HG02870 (cell line): Measurements from ENCODE around the gene KLHL17.
A peak's percentile ranks its signal among the peaks of the same experiment; 100 is the strongest.

Source experiments
- ATAC-seq: cut with Tn5 transposase; IDR thresholded peaks from one replicate; pipeline ENCODE4 v1.9.1; 2021; ENCODE audit warnings: mild to moderate bottlenecking, moderate library complexity; ENCODE audit not compliant: unreplicated experiment

The KLHL17 gene

DNA sequence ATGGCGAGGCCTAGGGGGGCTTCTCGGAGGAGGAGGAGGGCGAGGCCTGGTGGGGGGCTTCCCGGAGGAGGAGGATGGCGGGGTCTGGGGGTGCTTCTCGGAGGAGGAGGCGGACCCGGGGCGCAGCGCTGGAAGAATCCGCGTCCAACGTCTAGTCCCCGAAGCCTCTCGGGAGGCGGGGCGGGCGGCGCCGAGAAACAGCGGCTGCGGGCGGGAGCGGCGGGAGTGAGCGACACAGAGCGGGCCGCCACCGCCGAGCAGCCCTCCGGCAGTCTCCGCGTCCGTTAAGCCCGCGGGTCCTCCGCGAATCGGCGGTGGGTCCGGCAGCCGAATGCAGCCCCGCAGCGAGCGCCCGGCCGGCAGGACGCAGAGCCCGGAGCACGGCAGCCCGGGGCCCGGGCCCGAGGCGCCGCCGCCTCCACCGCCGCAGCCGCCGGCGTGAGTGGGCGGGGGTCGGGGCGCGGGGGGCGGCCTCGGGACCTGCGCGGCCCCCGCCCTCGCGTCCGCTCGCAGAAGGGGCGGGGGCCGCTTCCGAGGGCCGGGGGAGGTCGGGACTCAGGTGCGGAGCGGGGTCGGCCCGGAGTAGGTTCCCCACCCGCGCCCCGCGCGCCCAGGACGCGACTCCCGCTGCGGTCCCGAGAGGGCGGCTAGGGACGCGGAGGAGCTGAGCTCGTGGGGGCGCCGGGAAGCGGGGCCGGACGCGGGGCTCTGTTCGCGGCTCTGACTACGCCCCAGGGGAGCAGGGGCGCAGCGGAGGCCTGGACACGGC is at the start of gene KLHL17:
KLHL17 (plus strand) TSS at position 222 of the 769 bp plus-strand sequence; CDS start at position 332, 110 bp downstream.
- ATAC-seq: peak; percentile 35

DNA sequence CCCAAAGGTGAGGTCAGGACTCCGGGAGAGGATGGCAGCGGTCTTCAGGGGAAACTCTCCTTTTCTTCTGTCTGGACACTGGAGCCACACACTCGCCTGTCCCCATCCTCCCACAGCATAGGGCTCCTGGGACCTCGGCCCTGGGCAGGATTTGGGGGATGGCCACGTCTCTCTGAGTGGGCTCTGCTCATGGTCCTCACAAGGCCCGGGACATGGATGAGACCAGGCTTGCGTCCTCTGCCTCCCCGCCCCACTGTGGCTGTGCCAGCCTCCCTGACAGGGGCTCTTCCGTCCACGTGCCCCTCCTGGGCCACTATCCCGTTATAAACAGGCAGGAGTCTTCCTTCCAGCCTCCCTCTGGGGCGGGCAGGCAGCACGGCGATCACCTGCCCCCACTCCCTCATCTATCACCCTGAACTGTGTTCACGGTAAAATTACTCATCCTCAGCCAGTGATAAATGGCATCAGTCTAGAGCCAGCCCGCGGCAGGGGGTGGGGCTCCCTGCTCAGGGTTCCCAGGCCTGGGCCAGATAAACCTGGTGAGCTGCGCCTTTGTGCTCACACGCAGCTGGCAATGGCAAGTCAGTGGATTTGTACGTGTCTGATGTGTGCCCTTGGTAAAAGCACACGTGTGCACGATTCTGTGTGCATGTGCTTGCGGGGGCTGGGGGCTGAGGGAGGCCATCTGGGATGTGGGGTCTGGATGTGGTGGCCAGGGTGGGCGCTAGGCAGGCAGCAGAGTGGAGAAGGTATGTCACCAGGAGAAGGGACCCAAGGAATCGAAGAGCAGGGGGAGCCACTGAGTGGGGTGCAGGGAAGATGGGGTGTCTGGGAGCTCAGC is 49.3 kb upstream of the KLHL17 start:
- no peak for ATAC-seq

- no peak for ATAC-seq
These were observed 48.3 kb upstream of the KLHL17 start for GRCh38 chr1:911875-912739.

- no peak for ATAC-seq
These were observed 47.6 kb upstream of the KLHL17 start for GRCh38 chr1:912740-913301.

DNA sequence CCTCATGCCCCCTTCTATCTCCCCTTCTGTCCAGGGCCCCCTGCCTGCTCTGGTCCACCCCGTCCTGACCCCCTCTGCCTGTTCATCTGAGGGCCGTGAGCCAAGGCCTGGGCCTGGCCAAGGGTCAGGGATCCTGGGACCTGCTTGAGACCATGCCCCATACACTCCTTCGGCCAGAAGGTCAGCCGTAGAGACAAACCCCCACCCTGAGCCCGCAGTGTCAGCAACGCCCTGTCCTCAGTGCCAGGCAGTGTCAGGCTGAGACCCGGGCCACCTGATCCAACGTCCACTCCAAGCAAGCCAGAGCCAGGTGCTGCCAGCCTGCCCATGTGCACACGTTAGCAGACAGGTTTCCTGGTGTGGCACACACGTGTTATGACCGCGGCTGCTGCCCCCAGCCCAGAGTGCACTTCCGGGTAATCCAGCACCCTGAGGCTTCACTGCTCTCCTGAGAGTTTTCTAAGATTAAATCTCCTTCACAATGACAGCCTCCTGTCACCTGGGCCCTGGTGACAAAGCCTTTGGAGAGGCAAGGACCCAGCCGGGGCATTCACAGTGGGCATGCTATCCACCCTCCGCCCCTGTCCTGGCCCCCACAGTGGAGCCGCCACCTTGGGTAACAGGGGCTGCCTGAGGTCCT is 46.8 kb upstream of the KLHL17 start:
- ATAC-seq: no peak

DNA sequence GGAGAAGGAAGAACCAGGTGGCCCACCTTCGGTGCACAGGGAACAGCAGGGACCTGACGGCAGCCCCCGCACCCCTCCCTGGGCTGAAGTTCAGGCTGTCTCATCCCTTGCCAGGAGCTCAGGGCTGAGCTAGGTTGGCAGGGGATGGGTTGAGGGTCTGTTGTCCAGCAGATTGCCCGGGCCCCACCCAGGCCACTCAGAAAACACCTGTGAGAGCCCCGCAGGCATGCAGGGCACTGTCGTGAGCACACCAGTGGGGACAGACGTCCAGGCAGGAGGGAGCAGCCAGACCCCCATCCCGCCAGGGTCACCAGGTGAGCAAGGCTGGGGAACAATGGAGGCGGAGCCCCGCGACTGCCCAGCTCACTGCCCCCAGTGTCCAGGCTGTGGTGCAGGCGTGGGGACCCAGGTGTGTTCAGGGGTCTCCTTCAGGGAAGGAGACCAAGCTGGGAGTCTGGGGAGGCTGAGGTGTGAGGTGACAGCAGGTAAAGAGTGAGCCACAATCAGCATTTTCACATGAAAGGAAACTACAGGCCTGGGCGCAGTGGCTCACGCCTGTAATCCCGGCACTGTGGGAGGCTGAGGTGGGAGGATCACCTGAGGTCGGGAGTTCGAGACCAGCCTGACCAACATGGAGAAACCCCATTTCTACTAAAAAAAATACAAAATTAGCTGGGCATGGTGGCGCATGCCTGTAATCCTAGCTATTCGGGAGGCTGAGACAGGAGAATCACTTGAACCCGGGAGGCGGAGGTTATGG is 46.1 kb upstream of the KLHL17 start:
- no peak for ATAC-seq

DNA sequence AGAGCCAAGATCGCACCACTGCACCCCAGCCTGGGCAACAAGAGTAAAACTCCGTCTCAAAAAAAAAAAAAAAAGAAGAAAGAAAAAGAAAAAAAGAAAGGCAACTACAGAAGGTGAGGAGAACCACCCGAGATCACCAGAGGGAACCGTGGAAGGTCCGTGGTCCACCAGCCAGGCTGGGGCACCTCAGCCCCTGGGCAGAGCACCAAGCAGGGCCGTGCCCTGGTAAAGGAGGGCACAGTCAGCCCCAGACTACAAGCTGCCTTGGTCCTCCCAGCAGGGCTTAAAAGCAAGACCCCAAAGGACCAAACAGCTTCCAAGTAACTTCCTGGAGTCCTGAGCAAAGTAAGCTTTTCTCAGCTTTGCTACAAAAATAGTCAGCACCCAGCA is 45.5 kb upstream of the KLHL17 start:
- no peak for ATAC-seq

GRCh38 chr1:915295-916172 is 44.9 kb upstream of the KLHL17 start:
- no peak for ATAC-seq

DNA sequence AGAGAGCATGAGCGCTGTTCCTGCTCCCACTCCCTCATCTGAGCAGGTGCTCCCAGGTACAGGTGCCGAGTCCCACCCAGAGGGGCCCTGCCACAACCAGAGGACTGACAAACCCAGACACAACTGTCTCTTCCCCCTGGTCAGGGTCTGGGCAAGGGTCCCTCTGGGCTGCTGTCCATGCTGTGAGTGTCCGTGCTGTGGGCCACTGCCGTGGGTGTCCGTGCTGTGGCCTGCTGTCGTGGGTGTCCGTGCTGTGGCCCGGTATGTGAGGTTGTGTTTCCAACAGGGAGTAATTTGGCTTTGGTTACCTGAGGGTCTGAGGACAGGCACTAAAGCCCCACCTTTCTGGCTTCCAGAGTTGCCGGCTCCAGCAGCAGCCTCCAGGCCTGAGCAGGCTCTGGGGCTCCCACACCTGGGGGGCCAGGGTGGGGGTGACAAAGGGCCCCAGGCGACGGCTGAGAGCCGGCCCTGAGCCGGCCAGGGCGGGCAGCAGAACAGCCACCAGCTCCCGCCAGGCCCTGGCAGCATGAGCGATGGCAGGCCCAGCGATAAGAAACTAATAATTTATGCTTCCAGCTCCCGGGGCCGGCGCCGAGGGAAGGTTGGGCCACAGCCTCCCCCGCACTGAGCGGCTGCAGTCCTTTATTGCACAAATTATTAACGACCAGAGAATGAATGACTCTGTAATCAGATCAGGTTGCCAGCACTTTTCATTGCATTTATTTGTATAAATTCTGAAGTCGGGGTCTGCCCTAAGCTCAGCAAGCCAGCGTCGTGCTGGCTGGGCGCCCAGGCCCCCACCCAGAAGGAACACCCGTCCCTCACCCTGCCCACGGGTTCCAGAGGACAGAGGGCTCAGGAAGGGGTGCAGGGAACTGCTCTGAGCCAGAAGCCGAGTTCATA is 44.0 kb upstream of the KLHL17 start:
- ATAC-seq: no peak

GRCh38 chr1:917076-917459 is 43.3 kb upstream of the KLHL17 start:
- no peak for ATAC-seq

DNA sequence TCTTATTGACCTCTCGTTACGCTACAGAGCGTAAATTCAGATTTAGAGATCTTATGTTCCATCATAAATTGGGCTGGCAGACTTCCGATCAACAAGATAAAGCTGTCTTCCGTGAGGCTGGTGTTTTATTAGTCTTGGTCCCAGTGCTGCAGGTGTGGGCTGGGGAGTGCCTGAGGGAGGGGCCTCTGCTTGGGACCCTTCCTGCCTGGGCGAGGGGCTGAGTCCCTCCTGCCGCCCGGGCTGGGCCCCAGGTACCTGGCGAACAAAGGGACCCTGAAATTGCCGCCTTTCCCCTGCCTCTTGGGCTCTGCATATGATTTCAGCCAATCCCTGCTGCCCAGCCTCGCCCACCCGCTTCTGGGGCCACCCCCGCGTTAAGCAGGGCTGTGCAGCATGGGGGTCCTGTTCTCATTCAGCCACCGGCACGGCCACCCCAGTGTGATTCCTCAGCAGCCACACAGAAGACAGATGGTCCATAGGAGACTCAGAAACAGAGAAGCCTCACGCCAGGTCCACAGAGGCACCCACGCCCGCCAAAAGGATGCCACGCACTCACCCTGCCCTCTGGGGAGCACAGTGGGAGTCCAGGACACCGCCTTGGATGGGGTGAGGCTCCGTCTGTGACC is 42.8 kb upstream of the KLHL17 start:
- no peak for ATAC-seq

GRCh38 chr1:918353-918752 is 42.0 kb upstream of the KLHL17 start:
- ATAC-seq: no peak

- no peak for ATAC-seq
These were observed 41.5 kb upstream of the KLHL17 start for GRCh38 chr1:918843-919242.

- ATAC-seq: no peak
These were observed 41.0 kb upstream of the KLHL17 start for GRCh38 chr1:919271-919872.

DNA sequence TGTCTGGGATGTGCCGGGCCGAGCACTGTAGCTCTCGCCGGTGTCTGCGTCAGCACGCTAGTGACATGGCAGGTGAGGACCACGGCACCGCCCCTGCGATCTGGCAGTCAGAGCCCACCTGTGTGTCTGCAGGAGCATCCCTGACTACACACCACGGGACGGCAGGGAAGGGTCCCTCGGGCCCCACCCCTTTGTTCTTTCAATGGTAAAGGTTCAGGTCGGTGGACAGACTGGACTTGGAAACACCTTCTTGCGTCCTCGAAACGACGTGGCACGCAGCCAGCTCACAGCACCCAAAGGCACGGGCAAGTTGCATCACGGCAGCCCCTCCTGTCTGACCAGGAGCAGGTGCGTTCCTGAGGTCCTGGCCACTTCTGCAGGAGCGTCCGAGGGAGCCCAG is 40.4 kb upstream of the KLHL17 start:
- ATAC-seq: no peak

- ATAC-seq: no peak
These were observed 39.9 kb upstream of the KLHL17 start for GRCh38 chr1:920521-920920.
